ENCODE data around the gene DUSP14. TPM values are rescaled to one million over a fixed set of nuclear protein-coding genes. Genes with fewer than 3 reads are reported as not detected.
A peak's percentile ranks its signal among the peaks of the same experiment; 100 is the strongest.
"Not testable (repeated sequence)": the region's sequence is repeated elsewhere in the genome, so short reads cannot be mapped to it uniquely, and the experiment has no call there.

DUSP14 gene
- total RNA-seq = 1 to 10 TPM; 2.2 to 2.7 (median 2.6) TPM

DNA sequence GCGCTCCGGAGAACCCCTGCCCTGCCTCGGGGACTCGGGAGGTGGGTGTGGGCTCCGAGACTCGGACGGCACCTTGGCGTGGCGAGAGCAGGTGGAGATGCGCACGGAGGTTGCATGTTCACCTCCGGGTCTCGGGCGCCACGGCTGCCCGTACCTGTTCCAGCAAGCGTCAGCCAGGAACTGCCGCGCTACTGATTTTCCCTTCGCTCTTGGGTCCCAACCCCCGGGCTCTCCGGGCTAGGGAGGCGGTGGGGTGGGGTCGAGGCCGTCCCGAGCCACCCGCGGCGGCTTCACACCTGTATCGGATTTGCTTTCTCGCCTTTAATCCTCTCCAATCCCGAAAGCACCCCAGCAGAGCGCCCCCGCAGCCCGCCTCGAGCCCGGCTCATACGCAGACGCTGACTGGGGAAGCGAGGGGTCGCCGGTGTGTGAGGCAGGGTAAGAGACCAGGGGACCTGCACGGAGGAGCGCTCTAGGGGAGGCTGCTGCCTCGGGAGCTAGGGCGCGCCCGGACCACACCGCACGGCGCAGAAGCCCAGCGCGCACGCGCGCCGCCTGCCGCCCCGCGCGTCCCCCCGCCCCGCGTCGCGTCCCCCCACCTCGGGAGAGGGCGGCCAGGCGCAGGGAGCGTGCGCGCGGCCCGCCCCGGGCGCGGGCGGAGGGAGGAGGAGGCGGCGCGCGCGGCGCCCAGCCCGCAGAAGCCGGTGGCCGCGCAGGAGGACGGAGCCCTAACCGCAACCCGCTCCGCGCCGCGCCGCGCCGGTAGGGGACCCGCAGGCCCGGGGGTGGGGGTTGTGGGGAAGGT, at the start of gene DUSP14:
Gene DUSP14 (plus strand): TSS at position 695 of the 805 bp plus-strand sequence. CDS start 22,382 bp downstream, outside the sequence.
- TF ChIP-seq POLR2A (IDR thresholded peaks at IDR 0.05) = peak in 1 of 2 donors; percentile 13
- TF ChIP-seq, protein P1, sequence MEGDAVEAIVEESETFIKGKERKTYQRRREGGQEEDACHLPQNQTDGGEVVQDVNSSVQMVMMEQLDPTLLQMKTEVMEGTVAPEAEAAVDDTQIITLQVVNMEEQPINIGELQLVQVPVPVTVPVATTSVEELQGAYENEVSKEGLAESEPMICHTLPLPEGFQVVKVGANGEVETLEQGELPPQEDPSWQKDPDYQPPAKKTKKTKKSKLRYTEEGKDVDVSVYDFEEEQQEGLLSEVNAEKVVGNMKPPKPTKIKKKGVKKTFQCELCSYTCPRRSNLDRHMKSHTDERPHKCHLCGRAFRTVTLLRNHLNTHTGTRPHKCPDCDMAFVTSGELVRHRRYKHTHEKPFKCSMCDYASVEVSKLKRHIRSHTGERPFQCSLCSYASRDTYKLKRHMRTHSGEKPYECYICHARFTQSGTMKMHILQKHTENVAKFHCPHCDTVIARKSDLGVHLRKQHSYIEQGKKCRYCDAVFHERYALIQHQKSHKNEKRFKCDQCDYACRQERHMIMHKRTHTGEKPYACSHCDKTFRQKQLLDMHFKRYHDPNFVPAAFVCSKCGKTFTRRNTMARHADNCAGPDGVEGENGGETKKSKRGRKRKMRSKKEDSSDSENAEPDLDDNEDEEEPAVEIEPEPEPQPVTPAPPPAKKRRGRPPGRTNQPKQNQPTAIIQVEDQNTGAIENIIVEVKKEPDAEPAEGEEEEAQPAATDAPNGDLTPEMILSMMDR (IDR thresholded peaks at IDR 0.05) = no peak
- Histone ChIP-seq H3K36me3 (no peaks in the 10 kb centered on the region), H3K27me3 (no peaks in the 10 kb centered on the region), H3K4me1 (peaks cover 0 to 19% (median 0%) of the 10 kb centered on the region in 4 donors), H3K4me3 (peak within 1 kb of the TSS; percentile 68 to 93 (median 70)), H3K27ac (peak within 1 kb of the TSS; percentile 81 to 90 (median 84)), H3K9me3 (no peaks in the 10 kb centered on the region)
- peak; percentile 68 to 88 (median 85) for DNase-seq

DNA sequence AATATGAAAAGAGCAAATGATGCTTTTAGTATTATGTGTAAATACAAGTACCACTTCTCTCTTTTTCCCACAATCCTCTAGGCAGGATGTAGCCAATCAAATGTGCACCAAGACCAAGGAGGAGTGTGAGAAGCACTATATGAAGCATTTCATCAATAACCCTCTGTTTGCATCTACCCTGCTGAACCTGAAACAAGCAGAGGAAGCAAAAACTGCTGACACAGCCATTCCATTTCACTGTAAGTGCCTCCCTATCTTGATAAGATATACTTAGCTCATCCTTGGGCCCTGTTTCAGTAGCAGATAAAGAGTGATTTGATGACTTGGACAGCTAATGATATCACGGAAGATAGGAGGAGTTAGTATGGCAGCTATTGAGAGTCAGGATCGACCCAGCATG, 49.3 kb upstream of the DUSP14 start:
- Histone ChIP-seq H3K4me1 (no peaks in the 10 kb centered on the region), H3K9me3 (no peaks in the 10 kb centered on the region), H3K27ac (no peak overlapping the region), H3K27me3 (no peaks in the 10 kb centered on the region), H3K4me3 (no peak overlapping the region), H3K36me3 (peaks cover 0 to 76% (median 0%) of the 10 kb centered on the region in 3 donors)
- TF ChIP-seq, protein P1 (IDR thresholded peaks at IDR 0.05) = no peak
- no peak for TF ChIP-seq POLR2A (IDR thresholded peaks at IDR 0.05)
- DNase-seq = no peak

GRCh38 chr17:37441369-37442014, 48.2 kb upstream of the DUSP14 start:
- not testable (repeated sequence) for H3K27ac ChIP-seq, H3K4me1 ChIP-seq, DNase-seq, H3K27me3 ChIP-seq, H3K4me3 ChIP-seq, H3K9me3 ChIP-seq
- H3K36me3 ChIP-seq = peaks cover 0 to 73% (median 0%) of the 10 kb centered on the region in 3 donors

DNA sequence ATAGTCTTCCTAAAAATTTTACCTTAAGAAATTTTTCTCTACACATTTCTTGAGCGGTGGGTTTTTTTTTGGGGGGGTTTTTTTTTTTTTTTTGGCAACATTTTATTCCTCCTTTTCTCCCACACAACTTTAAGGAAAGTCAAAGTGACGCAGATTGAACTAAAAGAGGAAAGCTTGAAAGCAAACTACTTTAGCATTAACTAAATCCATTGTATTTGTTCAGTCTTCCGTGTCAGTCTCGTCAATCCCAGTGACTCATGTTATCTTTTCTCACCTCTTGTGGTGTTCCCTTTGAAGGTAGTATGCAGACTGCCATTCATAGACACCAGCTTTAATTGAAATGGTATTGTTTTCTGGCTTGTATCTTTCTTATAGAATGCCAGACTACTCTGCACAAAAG, 43.7 kb upstream of the DUSP14 start:
- no peak for TF ChIP-seq POLR2A (IDR thresholded peaks at IDR 0.05)
- TF ChIP-seq, protein P1 (IDR thresholded peaks at IDR 0.05) = no peak
- Histone ChIP-seq H3K27me3 (no peaks in the 10 kb centered on the region), H3K36me3 (peaks cover 0 to 62% (median 0%) of the 10 kb centered on the region in 3 donors), H3K27ac (no peak overlapping the region), H3K4me1 (no peaks in the 10 kb centered on the region), H3K9me3 (no peaks in the 10 kb centered on the region), H3K4me3 (no peak overlapping the region)
- DNase-seq = no peak

DNA sequence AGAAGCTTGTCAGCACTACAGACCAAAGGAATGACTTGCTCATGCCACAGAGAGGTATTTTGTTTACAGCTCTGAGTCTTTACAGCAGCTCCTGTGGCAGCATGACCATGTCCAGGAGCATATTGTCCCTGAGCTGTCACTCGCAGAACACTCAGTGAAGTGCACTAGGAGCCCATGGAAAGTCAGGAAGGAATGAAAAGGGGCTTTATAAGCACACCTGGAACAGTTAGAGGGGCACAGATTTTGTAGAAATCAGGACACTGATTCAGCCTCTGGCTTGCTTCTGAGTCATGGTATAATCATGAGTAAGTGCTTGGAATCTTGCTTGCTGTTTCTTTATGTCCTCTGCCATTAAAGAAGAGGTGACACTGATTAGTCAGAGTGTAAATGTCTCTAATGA, 42.0 kb upstream of the DUSP14 start:
- Histone ChIP-seq H3K27ac (no peak overlapping the region), H3K36me3 (peaks cover 0 to 53% (median 0%) of the 10 kb centered on the region in 3 donors), H3K9me3 (no peaks in the 10 kb centered on the region), H3K4me3 (no peak overlapping the region), H3K27me3 (no peaks in the 10 kb centered on the region), H3K4me1 (no peaks in the 10 kb centered on the region)
- DNase-seq = no peak
- no peak for TF ChIP-seq POLR2A (IDR thresholded peaks at IDR 0.05)
- TF ChIP-seq, protein P1 (IDR thresholded peaks at IDR 0.05) = no peak

DNA sequence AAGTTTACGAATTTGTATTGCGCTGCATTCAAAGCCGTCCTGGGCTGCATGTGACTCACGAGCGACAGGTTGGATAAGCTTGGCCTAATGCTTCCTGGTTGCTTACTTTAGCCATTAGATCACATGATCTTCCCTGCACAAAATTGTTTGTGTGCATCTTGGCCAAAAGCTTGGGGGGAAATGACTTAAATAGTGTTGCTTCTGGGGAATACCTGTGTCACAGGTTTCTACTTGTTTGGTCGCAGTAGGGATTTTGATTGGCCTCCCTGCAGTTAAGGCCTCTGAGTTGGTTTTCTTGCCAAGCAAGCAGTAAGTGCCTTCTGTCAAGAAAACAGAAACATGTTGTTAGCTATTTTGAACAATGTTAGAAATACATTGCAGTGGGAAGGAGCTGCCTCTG, 39.6 kb upstream of the DUSP14 start:
- Histone ChIP-seq H3K27ac (no peak overlapping the region), H3K4me3 (no peak overlapping the region), H3K9me3 (no peaks in the 10 kb centered on the region), H3K27me3 (no peaks in the 10 kb centered on the region), H3K4me1 (no peaks in the 10 kb centered on the region), H3K36me3 (peaks cover 0 to 29% (median 0%) of the 10 kb centered on the region in 3 donors)
- no peak for DNase-seq
- TF ChIP-seq, protein P1 (IDR thresholded peaks at IDR 0.05) = no peak
- TF ChIP-seq POLR2A (IDR thresholded peaks at IDR 0.05) = no peak

- H3K4me3 ChIP-seq, H3K27ac ChIP-seq, DNase-seq, H3K9me3 ChIP-seq, H3K4me1 ChIP-seq, H3K27me3 ChIP-seq: not testable (repeated sequence)
- peaks cover 0 to 22% (median 0%) of the 10 kb centered on the region in 3 donors for H3K36me3 ChIP-seq
Observed at GRCh38 chr17:37457801-37458200, 31.9 kb upstream of the DUSP14 start.
